Uterus (tissue), 4 donors: ENCODE measurements around the gene MYZAP. TPM values are rescaled to one million over a fixed set of nuclear protein-coding genes. Genes with fewer than 3 reads are reported as not detected.

Experiments
- DNase-seq, 2 donors: peaks; one replicate each; pipeline ENCODE4 v3.0.0-alpha.2; 2019 to 2020
- H3K27ac ChIP-seq, 2 donors: fragments of 200-600 bp; sonication (generic); 1 replicate in 1 of 2; 2 replicates in 1 of 2; pipeline ENCODE4 v1.5.1; 2016 to 2018
- H3K27me3 ChIP-seq, 2 donors: fragments of 200-600 bp; sonication (generic); one replicate each; pipeline ENCODE4 v1.5.1; 2018 to 2019; ENCODE audit warnings: control low read depth in 1 of 2
- H3K36me3 ChIP-seq, 2 donors: fragments of 200-600 bp; sonication (generic); one replicate each; pipeline ENCODE4 v1.5.1; 2019; ENCODE audit warnings: control low read depth in 1 of 2
- H3K4me1 ChIP-seq, 2 donors: fragments of 200-600 bp; sonication (generic); one replicate each; pipeline ENCODE4 v1.5.1; 2018 to 2019; ENCODE audit warnings: control low read depth in 1 of 2
- H3K4me3 ChIP-seq, 2 donors: fragments of 200-600 bp; sonication (generic); 1 replicate in 1 of 2; 2 replicates in 1 of 2; pipeline ENCODE4 v1.5.1; 2018 to 2019; ENCODE audit warnings: mild to moderate bottlenecking in 1 of 2
- H3K9me3 ChIP-seq, 2 donors: fragments of 200-600 bp; sonication (generic); one replicate each; pipeline ENCODE4 v1.5.1; 2019; ENCODE audit warnings: control low read depth in 1 of 2
- POLR2A ChIP-seq, 2 donors: fragments of 450-650 bp; IDR thresholded peaks; one replicate each; pipeline ENCODE4 v1.6.1; 2016; ENCODE audit warnings: antibody characterized with exemption in 2 of 2, mild to moderate bottlenecking in 1 of 2, moderate library complexity in 1 of 2
- intact Hi-C: fragments of 100-400 bp; cut with DNase I; formaldehyde crosslinking; loops from one replicate; pipeline ENCODE4 v1.15.1; 2023; ENCODE audit warnings: low total_unique reads
- total RNA-seq, 4 donors: library from RNA; depleted of rRNA in 3 of 4; stranded (reverse); fragments of >200 nt in 3 of 4; gene quantifications; one replicate each; pipeline versions ENCODE4 v1.1.0 to v1.2.4, GENCODE V29; 2014 to 2023
- TF ChIP-seq, protein P1 (sequence below), 4 experiments: fragments of 200-600 bp in 2 of 4; fragments of 450-650 bp in 2 of 4; sonication (generic) in 2 of 4; IDR thresholded peaks; one replicate each; pipeline ENCODE4 v1.5.1; 2016 to 2019; ENCODE audit warnings: antibody characterized with exemption in 4 of 4, mild to moderate bottlenecking in 2 of 4, moderate library complexity in 1 of 4
- donor health status: DM: yes; HTN: yes; CAD: no.

Gene MYZAP
- total RNA-seq, 4 donors from 2014 or later, result 7.7 to 22.5 (median 18.2) TPM

DNA sequence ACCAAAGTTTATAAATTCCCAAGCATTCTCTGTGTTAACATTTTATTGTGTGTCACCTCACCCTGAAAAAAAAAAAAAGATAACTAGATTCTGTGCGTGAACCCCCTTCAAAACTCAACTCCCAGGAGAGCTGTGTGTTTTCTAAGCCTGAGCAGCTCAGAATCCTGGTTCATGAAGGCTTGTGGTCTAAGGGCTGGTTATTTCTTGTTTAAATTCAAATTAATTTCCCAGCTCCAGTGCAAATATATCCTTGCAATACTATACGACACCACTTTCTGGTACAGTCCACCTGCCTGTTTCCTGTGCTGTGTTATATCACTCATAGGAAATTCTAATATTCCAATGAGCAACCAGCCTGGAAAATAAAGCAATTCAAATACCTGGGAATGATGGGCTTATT lies 23.4 kb upstream of the MYZAP start:
- Histone ChIP-seq H3K9me3 (no peaks in the 10 kb centered on the region), H3K36me3 (no peaks in the 10 kb centered on the region), H3K27ac (peak overlapping the region; percentile 79 to 85), H3K4me1 (peaks cover 4 to 5% of the 10 kb centered on the region in 2 donors), H3K27me3 (no peaks in the 10 kb centered on the region), H3K4me3 (no peak overlapping the region)
- intact Hi-C loops, result no loop called here
- DNase-seq, result no peak
- TF ChIP-seq, protein P1, sequence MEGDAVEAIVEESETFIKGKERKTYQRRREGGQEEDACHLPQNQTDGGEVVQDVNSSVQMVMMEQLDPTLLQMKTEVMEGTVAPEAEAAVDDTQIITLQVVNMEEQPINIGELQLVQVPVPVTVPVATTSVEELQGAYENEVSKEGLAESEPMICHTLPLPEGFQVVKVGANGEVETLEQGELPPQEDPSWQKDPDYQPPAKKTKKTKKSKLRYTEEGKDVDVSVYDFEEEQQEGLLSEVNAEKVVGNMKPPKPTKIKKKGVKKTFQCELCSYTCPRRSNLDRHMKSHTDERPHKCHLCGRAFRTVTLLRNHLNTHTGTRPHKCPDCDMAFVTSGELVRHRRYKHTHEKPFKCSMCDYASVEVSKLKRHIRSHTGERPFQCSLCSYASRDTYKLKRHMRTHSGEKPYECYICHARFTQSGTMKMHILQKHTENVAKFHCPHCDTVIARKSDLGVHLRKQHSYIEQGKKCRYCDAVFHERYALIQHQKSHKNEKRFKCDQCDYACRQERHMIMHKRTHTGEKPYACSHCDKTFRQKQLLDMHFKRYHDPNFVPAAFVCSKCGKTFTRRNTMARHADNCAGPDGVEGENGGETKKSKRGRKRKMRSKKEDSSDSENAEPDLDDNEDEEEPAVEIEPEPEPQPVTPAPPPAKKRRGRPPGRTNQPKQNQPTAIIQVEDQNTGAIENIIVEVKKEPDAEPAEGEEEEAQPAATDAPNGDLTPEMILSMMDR (IDR thresholded peaks at IDR 0.05), result no peak
- TF ChIP-seq POLR2A (IDR thresholded peaks at IDR 0.05), result no peak

DNA sequence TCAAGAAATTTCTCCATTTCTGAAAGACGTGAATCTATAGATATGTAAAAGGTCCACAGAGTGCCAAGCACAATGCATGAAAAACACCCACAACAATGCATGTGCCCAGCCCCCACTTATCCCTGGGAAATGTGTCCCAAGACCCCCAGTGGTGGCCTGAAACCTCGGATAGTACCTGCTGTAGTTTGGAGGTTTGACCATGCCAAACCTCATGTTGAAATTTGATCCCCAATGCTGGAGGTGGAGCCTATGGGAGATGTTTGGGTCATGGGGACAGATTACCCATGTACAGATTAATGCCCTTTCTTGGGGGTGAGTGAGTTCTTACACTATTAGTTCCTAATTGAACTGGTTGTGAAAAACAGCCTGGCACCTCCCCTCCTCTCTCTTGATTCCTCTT lies 21.4 kb upstream of the MYZAP start:
- no peaks in the 10 kb centered on the region for H3K9me3 ChIP-seq
- no peaks in the 10 kb centered on the region for H3K36me3 ChIP-seq
- H3K4me3 ChIP-seq, result no peak overlapping the region
- H3K27ac ChIP-seq, result no peak overlapping the region
- intact Hi-C loops, result no loop called here
- no peak for DNase-seq
- no peak for TF ChIP-seq POLR2A (IDR thresholded peaks at IDR 0.05)
- TF ChIP-seq, protein P1 (IDR thresholded peaks at IDR 0.05), result no peak
- no peaks in the 10 kb centered on the region for H3K27me3 ChIP-seq
- peaks cover 4 to 5% of the 10 kb centered on the region in 2 donors for H3K4me1 ChIP-seq

DNA sequence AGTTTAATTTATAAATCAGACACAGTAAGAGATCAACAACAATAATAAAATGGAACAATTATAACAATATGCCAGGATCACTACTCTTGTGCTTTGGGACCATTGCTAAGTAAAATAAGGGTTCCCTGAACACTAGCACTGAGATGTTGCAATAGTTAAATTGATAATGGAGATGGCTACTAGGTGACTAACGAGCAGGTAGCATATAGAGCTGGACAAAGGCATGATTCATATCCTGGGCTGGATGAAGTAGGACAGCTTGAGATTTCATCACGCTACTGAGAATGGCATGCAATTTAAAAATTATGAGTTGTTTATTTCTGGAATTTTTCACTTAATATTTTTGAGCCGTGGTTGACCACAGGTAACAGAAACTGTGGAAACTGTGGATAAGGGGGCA lies 20.7 kb upstream of the MYZAP start:
- Histone ChIP-seq H3K36me3 (no peaks in the 10 kb centered on the region), H3K4me3 (no peak overlapping the region), H3K27ac (no peak overlapping the region), H3K4me1 (peaks cover 4 to 5% of the 10 kb centered on the region in 2 donors), H3K27me3 (no peaks in the 10 kb centered on the region), H3K9me3 (no peaks in the 10 kb centered on the region)
- no peak for DNase-seq
- TF ChIP-seq POLR2A (IDR thresholded peaks at IDR 0.05), result no peak
- TF ChIP-seq, protein P1 (IDR thresholded peaks at IDR 0.05), result no peak
- intact Hi-C loops, result no loop called here

DNA sequence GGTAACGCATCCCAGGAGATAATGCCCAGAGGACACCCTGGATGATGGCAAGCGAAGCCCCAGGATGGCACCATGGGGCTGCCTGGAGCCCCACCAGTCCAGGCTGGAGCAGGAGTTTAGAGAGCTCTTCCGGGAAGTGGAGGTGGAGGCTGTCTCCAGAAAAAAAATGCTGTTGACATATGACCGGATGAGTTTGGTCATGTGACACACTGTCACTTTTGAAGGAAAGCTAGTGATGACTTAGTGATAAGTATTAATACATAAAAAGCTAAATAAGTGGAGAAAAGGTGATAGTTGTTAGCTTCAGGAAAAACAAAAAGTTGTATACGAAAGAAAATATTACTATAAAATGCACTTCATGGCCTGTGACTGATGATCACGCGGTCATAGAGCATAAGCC lies 20.0 kb upstream of the MYZAP start:
- Histone ChIP-seq H3K4me3 (no peak overlapping the region), H3K4me1 (peaks cover 4% of the 10 kb centered on the region in 2 donors), H3K36me3 (no peaks in the 10 kb centered on the region), H3K27ac (no peak overlapping the region), H3K9me3 (no peaks in the 10 kb centered on the region), H3K27me3 (no peaks in the 10 kb centered on the region)
- no peak for TF ChIP-seq POLR2A (IDR thresholded peaks at IDR 0.05)
- TF ChIP-seq, protein P1 (IDR thresholded peaks at IDR 0.05), result no peak
- intact Hi-C loops, result no loop called here
- DNase-seq, result no peak

DNA sequence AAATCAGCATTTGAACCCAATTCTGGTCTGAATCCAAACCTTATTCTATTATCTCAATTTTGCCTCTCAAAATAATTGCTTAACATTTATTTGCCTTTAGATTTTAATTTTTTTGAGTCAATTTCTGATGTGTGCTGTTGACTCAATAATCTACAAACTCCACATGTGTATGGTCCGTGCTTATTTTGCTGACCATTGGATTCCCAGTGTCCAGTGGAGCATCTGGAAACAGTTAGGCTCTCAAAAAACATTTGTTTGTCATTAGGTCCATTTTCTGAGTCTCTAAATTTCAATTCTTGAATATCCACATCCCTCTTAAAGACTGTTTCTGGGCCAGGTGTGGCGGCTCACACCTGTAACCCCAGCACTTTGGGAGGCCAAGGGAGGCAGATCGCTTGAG lies 19.2 kb upstream of the MYZAP start:
- Histone ChIP-seq H3K4me3 (no peak overlapping the region), H3K27ac (no peak overlapping the region), H3K36me3 (no peaks in the 10 kb centered on the region), H3K9me3 (no peaks in the 10 kb centered on the region), H3K4me1 (peaks cover 0 to 4% of the 10 kb centered on the region in 2 donors), H3K27me3 (no peaks in the 10 kb centered on the region)
- intact Hi-C loops, result no loop called here
- TF ChIP-seq POLR2A (IDR thresholded peaks at IDR 0.05), result no peak
- TF ChIP-seq, protein P1 (IDR thresholded peaks at IDR 0.05), result no peak
- no peak for DNase-seq
